Liver (tissue), 3 donors: ENCODE measurements around the gene FAU.
A peak's percentile ranks its signal among the peaks of the same experiment; 100 is the strongest.

Experiments used
- CTCF ChIP-seq: fragments of 150-350 bp; IDR thresholded peaks from 2 replicates; pipeline ENCODE4 v1.5.1; 2017; ENCODE audit warnings: improper control_type of control experiment, low read depth, low read length; ENCODE audit not compliant: missing input control
- JUND ChIP-seq, 2 donors: IDR thresholded peaks; 2 replicates each; pipeline ENCODE4 v1.6.1; 2016; ENCODE audit warnings: antibody characterized with exemption in 2 of 2
- RAD21 ChIP-seq, 2 donors: IDR thresholded peaks; 2 replicates each; pipeline ENCODE4 v1.6.1; 2016; ENCODE audit warnings: antibody characterized with exemption in 2 of 2, mild to moderate bottlenecking in 2 of 2
- REST ChIP-seq: IDR thresholded peaks from 2 replicates; pipeline ENCODE4 v1.6.1; 2016; ENCODE audit warnings: antibody characterized with exemption, mild to moderate bottlenecking
- YY1 ChIP-seq: IDR thresholded peaks from 2 replicates; pipeline ENCODE4 v1.6.1; 2016; ENCODE audit warnings: antibody characterized with exemption, mild to moderate bottlenecking
- donor health status: healthy.
- donor health status: healthy.

GRCh38 chr11:65117206-65118096 is 4.5 kb downstream of the FAU start, which contains the start of gene ZNHIT2:
- TF ChIP-seq CTCF (peak; percentile 96), REST (peak; percentile 16), JUND (IDR thresholded peaks at IDR 0.05) (peak in 1 of 2 donors; percentile 64), RAD21 (IDR thresholded peaks at IDR 0.05) (peak; percentile 95 to 98), YY1 (peak; percentile 80)
